Esophagus squamous epithelium (tissue), 4 donors: ENCODE results near the gene IGFBP7.

Experiments used
- CTCF ChIP-seq, 6 experiments: fragments of 450-650 bp in 4 of 6; fragments of 200-600 bp in 2 of 6; sonication (generic) in 2 of 6; IDR thresholded peaks; one replicate each; pipeline ENCODE4 v1.5.1; 2016 to 2019; ENCODE audit warnings: antibody characterized with exemption in 6 of 6, mild to moderate bottlenecking in 4 of 6, moderate library complexity in 4 of 6
- POLR2A ChIP-seq, 4 donors: fragments of 450-650 bp; IDR thresholded peaks; one replicate each; pipeline ENCODE4 v1.6.1; 2017; ENCODE audit warnings: antibody characterized with exemption in 4 of 4, mild to moderate bottlenecking in 4 of 4, moderate library complexity in 3 of 4

GRCh38 chr4:57127361-57127760, 17.2 kb upstream of the IGFBP7 start:
- TF ChIP-seq CTCF (IDR thresholded peaks at IDR 0.05) (no peak), POLR2A (IDR thresholded peaks at IDR 0.05) (no peak)
